ENCODE measurements around the gene NUP93. TPM values are rescaled to one million over a fixed set of nuclear protein-coding genes. Genes with fewer than 3 reads are reported as not detected.
"Not testable (repeated sequence)": the region's sequence is repeated elsewhere in the genome, so short reads cannot be mapped to it uniquely, and the experiment has no call there.

Gene NUP93
- total RNA-seq, 3 donors from 2014 or later (not counting 1 experiment from before 2014, with no cell fraction given), result 83.7 to 88.8 (median 87.9) TPM

DNA sequence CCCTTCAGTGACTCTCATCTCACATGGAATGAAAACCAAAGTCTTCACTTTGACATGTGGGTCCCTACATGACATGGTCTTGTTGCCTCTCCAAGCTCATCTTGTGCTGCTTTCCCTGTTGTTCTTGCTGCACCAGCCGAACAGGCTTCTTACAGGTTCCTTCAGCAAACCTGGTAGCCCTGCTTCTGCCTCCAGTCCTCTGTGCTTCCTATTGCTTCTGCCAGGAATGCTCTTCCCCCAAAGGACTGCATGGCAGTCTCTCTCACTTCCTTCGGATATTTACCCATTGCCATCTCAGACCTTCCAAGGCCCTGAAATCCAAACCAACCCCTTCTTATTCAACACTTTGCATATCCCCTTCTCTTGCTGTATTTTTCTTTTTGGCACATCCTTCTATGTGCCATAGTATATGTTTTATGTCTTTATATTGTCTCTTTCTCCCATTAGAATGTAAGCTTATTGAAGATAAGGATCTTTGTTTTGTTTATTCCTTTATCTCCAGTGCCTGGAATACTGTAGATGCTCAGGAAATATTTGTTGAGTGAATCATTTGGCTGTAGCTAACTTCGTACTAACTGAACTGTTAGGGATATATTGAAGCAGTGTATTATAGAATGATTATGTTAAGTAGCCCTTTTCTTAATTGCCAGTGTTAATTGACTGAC, 77.2 kb downstream of the NUP93 start:
- 96% methylated on average over 3 of the region's 3 CpGs for WGBS (ENCODE audit: insufficient coverage)
- intact Hi-C loops (cut with micrococcal nuclease), result no loop called here
- DNase-seq (no peak), ATAC-seq (no peak)
- H3K9me3 Mint-ChIP-seq, result no peaks in the 10 kb centered on the region
- Histone ChIP-seq H3K4me3 (ENCODE audit: low read length) (no peak overlapping the region), H3K36me3 (ENCODE audit: control insufficient read depth, insufficient read depth, low read length) (peaks cover 21% of the 10 kb centered on the region), H3K27ac (ENCODE audit: low read length) (no peak overlapping the region), H3K9me3 (ENCODE audit: control insufficient read depth, insufficient read depth, low read length) (no peaks in the 10 kb centered on the region), H3K27me3 (ENCODE audit: control insufficient read depth, insufficient read depth, low read length) (no peaks in the 10 kb centered on the region), H3K4me1 (ENCODE audit: control insufficient read depth, insufficient read depth, low read length) (no peaks in the 10 kb centered on the region)
- no peak overlapping the region for H3K27ac Mint-ChIP-seq
- no peak overlapping the region for H3K4me3 Mint-ChIP-seq
- TF ChIP-seq, protein P1, sequence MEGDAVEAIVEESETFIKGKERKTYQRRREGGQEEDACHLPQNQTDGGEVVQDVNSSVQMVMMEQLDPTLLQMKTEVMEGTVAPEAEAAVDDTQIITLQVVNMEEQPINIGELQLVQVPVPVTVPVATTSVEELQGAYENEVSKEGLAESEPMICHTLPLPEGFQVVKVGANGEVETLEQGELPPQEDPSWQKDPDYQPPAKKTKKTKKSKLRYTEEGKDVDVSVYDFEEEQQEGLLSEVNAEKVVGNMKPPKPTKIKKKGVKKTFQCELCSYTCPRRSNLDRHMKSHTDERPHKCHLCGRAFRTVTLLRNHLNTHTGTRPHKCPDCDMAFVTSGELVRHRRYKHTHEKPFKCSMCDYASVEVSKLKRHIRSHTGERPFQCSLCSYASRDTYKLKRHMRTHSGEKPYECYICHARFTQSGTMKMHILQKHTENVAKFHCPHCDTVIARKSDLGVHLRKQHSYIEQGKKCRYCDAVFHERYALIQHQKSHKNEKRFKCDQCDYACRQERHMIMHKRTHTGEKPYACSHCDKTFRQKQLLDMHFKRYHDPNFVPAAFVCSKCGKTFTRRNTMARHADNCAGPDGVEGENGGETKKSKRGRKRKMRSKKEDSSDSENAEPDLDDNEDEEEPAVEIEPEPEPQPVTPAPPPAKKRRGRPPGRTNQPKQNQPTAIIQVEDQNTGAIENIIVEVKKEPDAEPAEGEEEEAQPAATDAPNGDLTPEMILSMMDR (IDR thresholded peaks at IDR 0.05), result no peak
- H3K36me3 Mint-ChIP-seq, result no peaks in the 10 kb centered on the region
- no peaks in the 10 kb centered on the region for H3K27me3 Mint-ChIP-seq (ENCODE audit: low read depth in 2 of 2)
- peaks cover 0 to 9% of the 10 kb centered on the region in 2 donors for H3K4me1 Mint-ChIP-seq

DNA sequence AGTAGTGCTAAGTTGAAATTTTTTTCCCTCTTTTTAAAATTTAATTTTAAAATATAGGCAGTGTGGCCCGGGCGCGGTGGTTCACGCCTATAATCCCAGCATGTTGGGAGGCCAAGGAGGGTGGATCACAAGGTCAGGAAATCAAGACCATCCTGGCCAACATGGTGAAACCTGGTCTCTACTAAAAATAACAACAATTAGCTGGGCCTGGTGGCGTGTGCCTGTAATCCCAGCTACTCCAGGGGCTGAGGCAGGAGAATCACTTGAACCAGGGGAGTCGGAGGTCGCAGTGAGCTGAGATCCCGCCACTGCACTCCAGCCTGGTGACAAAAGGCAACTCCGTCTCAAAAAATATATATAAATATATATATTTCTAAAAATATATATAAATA, 77.7 kb downstream of the NUP93 start:
- ATAC-seq; intact Hi-C loops (cut with micrococcal nuclease); H3K9me3 ChIP-seq (ENCODE audit: control insufficient read depth, insufficient read depth, low read length); H3K27ac Mint-ChIP-seq; H3K27me3 Mint-ChIP-seq (ENCODE audit: low read depth in 2 of 2); H3K27me3 ChIP-seq (ENCODE audit: control insufficient read depth, insufficient read depth, low read length); H3K27ac ChIP-seq (ENCODE audit: low read length); H3K36me3 Mint-ChIP-seq; H3K4me1 Mint-ChIP-seq; H3K4me3 Mint-ChIP-seq; H3K4me1 ChIP-seq (ENCODE audit: control insufficient read depth, insufficient read depth, low read length); DNase-seq; H3K9me3 Mint-ChIP-seq; H3K4me3 ChIP-seq (ENCODE audit: low read length): not testable (repeated sequence)
- peaks cover 21% of the 10 kb centered on the region for H3K36me3 ChIP-seq (ENCODE audit: control insufficient read depth, insufficient read depth, low read length)
- 98% methylated on average over 7 of the region's 9 CpGs for WGBS (ENCODE audit: insufficient coverage)

DNA sequence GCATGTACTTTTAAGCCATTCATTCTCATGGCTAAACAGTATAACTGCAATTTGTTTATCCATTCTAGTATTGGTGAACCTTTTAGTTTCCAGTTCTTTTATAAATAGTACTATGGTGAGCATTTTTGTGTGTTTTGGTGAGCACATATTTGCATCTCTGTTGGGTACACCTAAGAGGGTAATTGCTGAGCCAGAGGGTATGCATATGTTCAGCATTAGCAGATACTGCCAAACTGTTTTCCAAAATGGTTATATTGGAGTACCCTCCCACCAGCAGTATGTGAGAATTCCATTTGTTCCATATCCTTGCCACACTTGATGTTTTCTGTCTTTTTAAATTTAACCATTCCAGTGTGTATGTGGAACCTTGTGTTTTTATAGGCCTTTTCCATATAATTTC, 81.0 kb downstream of the NUP93 start:
- Mint-ChIP-seq H3K9me3 (no peaks in the 10 kb centered on the region), H3K36me3 (no peaks in the 10 kb centered on the region), H3K4me3 (no peak overlapping the region), H3K4me1 (peaks cover 0 to 9% of the 10 kb centered on the region in 2 donors), H3K27me3 (ENCODE audit: low read depth in 2 of 2) (no peaks in the 10 kb centered on the region), H3K27ac (no peak overlapping the region)
- intact Hi-C loops (cut with micrococcal nuclease), result no loop called here
- ATAC-seq, result no peak
- Histone ChIP-seq H3K9me3 (ENCODE audit: control insufficient read depth, insufficient read depth, low read length) (no peaks in the 10 kb centered on the region), H3K36me3 (ENCODE audit: control insufficient read depth, insufficient read depth, low read length) (peaks cover 13% of the 10 kb centered on the region), H3K4me1 (ENCODE audit: control insufficient read depth, insufficient read depth, low read length) (no peaks in the 10 kb centered on the region), H3K27ac (ENCODE audit: low read length) (no peak overlapping the region), H3K4me3 (ENCODE audit: low read length) (no peak overlapping the region), H3K27me3 (ENCODE audit: control insufficient read depth, insufficient read depth, low read length) (no peaks in the 10 kb centered on the region)
- DNase-seq, result no peak
- TF ChIP-seq, protein P1 (IDR thresholded peaks at IDR 0.05), result no peak

DNA sequence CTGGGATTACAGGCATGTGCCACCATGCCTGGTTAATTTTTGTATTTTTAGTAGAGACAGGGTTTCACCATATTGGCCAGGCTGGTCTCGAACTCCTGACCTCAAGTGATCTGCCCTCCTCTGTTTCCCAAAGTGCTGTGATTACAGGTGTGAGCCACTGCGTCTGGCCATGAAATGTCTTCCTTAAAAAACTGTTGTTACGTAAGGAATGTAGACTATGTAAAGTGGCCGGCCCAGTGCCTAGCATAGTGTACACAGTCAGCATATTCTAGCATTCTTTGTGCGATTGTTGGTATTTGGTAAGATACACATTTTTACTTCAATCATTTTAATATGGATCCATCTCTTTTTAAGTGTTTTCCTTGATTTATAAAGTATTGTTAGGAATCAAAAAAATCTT, 81.7 kb downstream of the NUP93 start:
- ATAC-seq; H3K27ac ChIP-seq (ENCODE audit: low read length); H3K9me3 ChIP-seq (ENCODE audit: control insufficient read depth, insufficient read depth, low read length); H3K4me3 ChIP-seq (ENCODE audit: low read length); H3K9me3 Mint-ChIP-seq; DNase-seq; H3K27me3 ChIP-seq (ENCODE audit: control insufficient read depth, insufficient read depth, low read length); H3K27me3 Mint-ChIP-seq (ENCODE audit: low read depth in 2 of 2); intact Hi-C loops (cut with micrococcal nuclease); H3K27ac Mint-ChIP-seq; H3K4me1 Mint-ChIP-seq; H3K36me3 Mint-ChIP-seq; H3K4me1 ChIP-seq (ENCODE audit: control insufficient read depth, insufficient read depth, low read length); H3K4me3 Mint-ChIP-seq: not testable (repeated sequence)
- peaks cover 11% of the 10 kb centered on the region for H3K36me3 ChIP-seq (ENCODE audit: control insufficient read depth, insufficient read depth, low read length)
- WGBS (ENCODE audit: insufficient coverage), result 96% methylated on average over 3 of the region's 5 CpGs
